Uterus (tissue), 2 donors: ENCODE data around the gene HNRNPH3.

Source experiments
- CTCF ChIP-seq, 4 experiments: fragments of 200-600 bp in 2 of 4; fragments of 450-650 bp in 2 of 4; sonication (generic) in 2 of 4; IDR thresholded peaks; one replicate each; pipeline ENCODE4 v1.5.1; 2016 to 2019; ENCODE audit warnings: antibody characterized with exemption in 4 of 4, mild to moderate bottlenecking in 2 of 4, moderate library complexity in 1 of 4
- POLR2A ChIP-seq, 2 donors: fragments of 450-650 bp; IDR thresholded peaks; one replicate each; pipeline ENCODE4 v1.6.1; 2016; ENCODE audit warnings: antibody characterized with exemption in 2 of 2, mild to moderate bottlenecking in 1 of 2, moderate library complexity in 1 of 2

DNA sequence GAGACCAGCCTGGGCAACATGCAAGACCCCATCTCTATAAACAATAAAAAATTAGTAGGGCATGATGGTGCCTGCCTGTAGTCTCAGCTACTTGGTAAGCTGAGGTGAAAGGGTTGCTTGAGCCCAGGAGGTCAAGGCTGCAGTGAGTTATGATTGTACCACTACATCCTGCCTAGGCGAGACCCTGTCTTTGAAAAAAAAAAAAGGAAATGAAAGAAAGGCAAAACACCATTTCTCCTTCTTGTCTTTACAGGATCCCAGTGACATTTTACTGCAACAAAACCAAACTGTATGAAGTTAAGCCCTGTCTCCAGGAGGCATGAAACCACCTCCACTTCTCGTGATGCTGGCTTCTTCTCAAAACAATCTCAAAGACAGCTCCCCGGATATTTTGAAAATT lies 30.7 kb downstream of the HNRNPH3 start:
- TF ChIP-seq CTCF (IDR thresholded peaks at IDR 0.05) (no peak), POLR2A (IDR thresholded peaks at IDR 0.05) (no peak)
